Breast epithelium (tissue), 4 donors: ENCODE data around the gene INIP. TPM values are rescaled to one million over a fixed set of nuclear protein-coding genes. Genes with fewer than 3 reads are reported as not detected.

ENCODE experiments used
- DNase-seq, 2 donors: peaks; one replicate each; pipeline ENCODE4 v3.0.0-alpha.2; 2019; ENCODE audit warnings: low spot score in 2 of 2
- H3K27ac ChIP-seq, 2 donors: fragments of 200-600 bp; sonication (generic) in 1 of 2; one replicate each; pipeline ENCODE4 v1.5.1; 2016 to 2019; ENCODE audit warnings: mild to moderate bottlenecking in 1 of 2
- H3K27me3 ChIP-seq, 2 donors: fragments of 200-600 bp; sonication (generic) in 1 of 2; one replicate each; pipeline versions ENCODE4 v1.5.1 to v1.6.0; 2017 to 2019; ENCODE audit warnings: control low read depth in 1 of 2, mild to moderate bottlenecking in 1 of 2
- H3K36me3 ChIP-seq: fragments of 200-600 bp; one replicate; pipeline ENCODE4 v1.5.1; 2019
- H3K4me1 ChIP-seq, 2 donors: fragments of 200-600 bp; sonication (generic); one replicate each; pipeline ENCODE4 v1.5.1; 2016 to 2019; ENCODE audit warnings: control low read depth in 1 of 2
- H3K4me3 ChIP-seq, 3 donors: fragments of 200-600 bp; sonication (generic); 1 replicate in 2 of 3; 2 replicates in 1 of 3; pipeline ENCODE4 v1.5.1; 2016 to 2019; ENCODE audit warnings: mild to moderate bottlenecking in 3 of 3, moderate library complexity in 2 of 3
- H3K9me3 ChIP-seq, 2 donors: fragments of 200-600 bp; sonication (generic) in 1 of 2; one replicate each; pipeline ENCODE4 v1.5.1; 2016 to 2019; ENCODE audit warnings: control low read depth in 1 of 2
- CTCF ChIP-seq, 3 donors: fragments of 450-650 bp; IDR thresholded peaks; one replicate each; pipeline ENCODE4 v1.5.1; 2016 to 2017; ENCODE audit warnings: antibody characterized with exemption in 3 of 3, mild to moderate bottlenecking in 3 of 3, moderate library complexity in 3 of 3
- POLR2A ChIP-seq: fragments of 450-650 bp; IDR thresholded peaks from one replicate; pipeline ENCODE4 v1.6.1; 2016; ENCODE audit warnings: antibody characterized with exemption, mild to moderate bottlenecking, moderate library complexity
- POLR2AphosphoS5 ChIP-seq, 3 donors: sonication (generic); formaldehyde crosslinking; IDR thresholded peaks; one replicate each; pipeline ENCODE4 v1.6.1; 2017; ENCODE audit warnings: antibody characterized with exemption in 3 of 3
- intact Hi-C: fragments of 100-400 bp; cut with DNase I; formaldehyde crosslinking; loops from one replicate; pipeline ENCODE4 v1.15.1; 2023; ENCODE audit warnings: low total_unique reads
- total RNA-seq, 3 donors: library from RNA; depleted of rRNA; stranded (reverse); fragments of >200 nt; gene quantifications; one replicate each; pipeline ENCODE4 v1.1.0, GENCODE V29; 2016

The INIP gene
- total RNA-seq, 3 donors from 2014 or later: 21.0 to 25.6 (median 21.9) TPM

- DNase-seq: no peak
- no peaks in the 10 kb centered on the region for H3K36me3 ChIP-seq
- TF ChIP-seq POLR2A (no peak), POLR2AphosphoS5 (IDR thresholded peaks at IDR 0.05) (no peak), CTCF (IDR thresholded peaks at IDR 0.05) (no peak)
- intact Hi-C loops: loop anchor here (5.0 kb wide), 1 partner anchor 1285 kb away; no protein-coding TSS in a partner anchor
- H3K4me1 ChIP-seq: no peaks in the 10 kb centered on the region
- no peaks in the 10 kb centered on the region for H3K9me3 ChIP-seq
- no peak overlapping the region for H3K4me3 ChIP-seq
- H3K27me3 ChIP-seq: no peaks in the 10 kb centered on the region
- no peak overlapping the region for H3K27ac ChIP-seq
These were observed 29.2 kb upstream of the INIP start for GRCh38 chr9:112747094-112747493.

GRCh38 chr9:112744177-112744576 lies 26.3 kb upstream of the INIP start:
- intact Hi-C loops: no loop called here
- no peak for DNase-seq
- H3K27ac ChIP-seq: no peak overlapping the region
- no peaks in the 10 kb centered on the region for H3K4me1 ChIP-seq
- no peaks in the 10 kb centered on the region for H3K36me3 ChIP-seq
- H3K4me3 ChIP-seq: no peak overlapping the region
- no peaks in the 10 kb centered on the region for H3K27me3 ChIP-seq
- H3K9me3 ChIP-seq: no peaks in the 10 kb centered on the region
- TF ChIP-seq POLR2AphosphoS5 (IDR thresholded peaks at IDR 0.05) (no peak), POLR2A (no peak), CTCF (IDR thresholded peaks at IDR 0.05) (no peak)

GRCh38 chr9:112743216-112743836 lies 25.4 kb upstream of the INIP start:
- no peaks in the 10 kb centered on the region for H3K27me3 ChIP-seq
- intact Hi-C loops: no loop called here
- no peak for TF ChIP-seq POLR2AphosphoS5 (IDR thresholded peaks at IDR 0.05)
- no peak for TF ChIP-seq POLR2A
- TF ChIP-seq CTCF (IDR thresholded peaks at IDR 0.05): no peak

GRCh38 chr9:112734892-112735291 lies 17.0 kb upstream of the INIP start:
- Histone ChIP-seq H3K27ac (no peak overlapping the region), H3K36me3 (no peaks in the 10 kb centered on the region), H3K4me3 (no peak overlapping the region), H3K9me3 (no peaks in the 10 kb centered on the region), H3K27me3 (no peaks in the 10 kb centered on the region), H3K4me1 (no peaks in the 10 kb centered on the region)
- intact Hi-C loops: no loop called here
- TF ChIP-seq POLR2A (no peak), CTCF (IDR thresholded peaks at IDR 0.05) (no peak), POLR2AphosphoS5 (IDR thresholded peaks at IDR 0.05) (no peak)
- no peak for DNase-seq

More at GRCh38 chr9:112743216-112743836, 25.4 kb upstream of the INIP start:
- Histone ChIP-seq H3K4me1 (no peaks in the 10 kb centered on the region), H3K27ac (no peak overlapping the region), H3K4me3 (no peak overlapping the region), H3K9me3 (no peaks in the 10 kb centered on the region), H3K36me3 (no peaks in the 10 kb centered on the region)
- no peak for DNase-seq

- Histone ChIP-seq H3K27ac (no peak overlapping the region), H3K4me1 (no peaks in the 10 kb centered on the region), H3K4me3 (no peak overlapping the region), H3K27me3 (no peaks in the 10 kb centered on the region), H3K36me3 (no peaks in the 10 kb centered on the region), H3K9me3 (no peaks in the 10 kb centered on the region)
- DNase-seq: no peak
- TF ChIP-seq POLR2A (no peak), POLR2AphosphoS5 (IDR thresholded peaks at IDR 0.05) (no peak), CTCF (IDR thresholded peaks at IDR 0.05) (no peak)
- intact Hi-C loops: no loop called here
These were observed 14.1 kb upstream of the INIP start for GRCh38 chr9:112731971-112732370.
